Activated T-helper 2 cell treated with anti-CD3 and anti-CD28 coated beads, Interferon-gamma antibody, Interleukin-2, Interleukin-4, amounts not matched to agents 10 μg/mL and 5 μg/mL and 100 μg/mL, durations not matched to agents 14 hours and 24 hours and 36 hours (primary cell): ENCODE results near the gene TRABD2B. TPM values are rescaled to one million over a fixed set of nuclear protein-coding genes. Genes with fewer than 3 reads are reported as not detected.

Experiments
- DNase-seq: peaks from one replicate; pipeline ENCODE4 v3.0.0; 2021; ENCODE audit warnings: low spot score
- H3K27ac Mint-ChIP-seq: one replicate; pipeline ENCODE4 v1.8.0; 2021; ENCODE audit warnings: mixed read lengths
- H3K27me3 Mint-ChIP-seq: one replicate; pipeline ENCODE4 v1.8.0; 2021; ENCODE audit warnings: low read depth, mixed read lengths
- H3K36me3 Mint-ChIP-seq: one replicate; pipeline ENCODE4 v1.8.0; 2021; ENCODE audit warnings: low read depth, mixed read lengths
- H3K4me1 Mint-ChIP-seq: one replicate; pipeline ENCODE4 v1.8.0; 2021; ENCODE audit warnings: low read depth, mixed read lengths
- H3K4me3 Mint-ChIP-seq: one replicate; pipeline ENCODE4 v1.8.0; 2021; ENCODE audit warnings: low read depth, mild to moderate bottlenecking, moderate library complexity, mixed read lengths
- H3K9me3 Mint-ChIP-seq: one replicate; pipeline ENCODE4 v1.8.0; 2021; ENCODE audit warnings: mixed read lengths
- intact Hi-C: fragments of 100-400 bp; cut with micrococcal nuclease; formaldehyde crosslinking; loops from one replicate; pipeline ENCODE4 v1.15.1; 2023
- total RNA-seq: library from RNA; stranded (reverse); gene quantifications from 2 replicates; pipeline ENCODE4 v1.2.3, GENCODE V29; 2022

TRABD2B gene
- total RNA-seq, 1 donor from 2014 or later: not detected

DNA sequence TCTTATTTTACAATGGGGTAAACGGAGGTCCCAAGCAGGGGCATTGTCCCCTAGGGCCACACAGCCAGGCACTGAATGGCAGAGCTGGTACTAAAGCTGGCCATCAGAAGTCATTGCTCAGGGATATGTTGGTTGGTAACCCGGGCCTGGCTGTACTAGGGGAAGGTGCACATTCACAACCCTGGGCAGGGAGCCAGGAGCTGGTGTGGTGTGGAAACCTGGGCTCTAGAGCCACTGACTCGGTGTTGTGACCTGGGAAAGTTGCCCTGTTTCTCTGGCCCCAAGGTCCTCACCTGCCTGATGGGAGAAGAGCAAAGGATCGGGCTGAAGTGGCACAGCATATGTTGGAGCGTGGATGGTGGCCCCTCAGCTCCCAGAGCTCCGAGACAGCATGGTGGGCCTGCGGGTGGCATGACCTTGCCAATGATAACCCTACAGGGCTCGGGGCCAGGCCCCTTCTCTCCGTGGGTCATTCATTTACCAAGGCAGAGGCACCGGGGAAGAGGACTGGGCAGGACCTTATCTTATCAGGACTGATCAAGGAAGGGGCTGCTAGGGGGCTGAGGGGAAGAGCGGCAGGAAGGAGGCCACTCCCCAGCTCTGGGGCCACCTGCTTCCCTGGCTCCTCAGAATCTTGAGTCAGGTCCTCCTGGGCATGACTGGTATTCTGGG lies 274.1 kb downstream of the TRABD2B start:
- no peak for DNase-seq
- Mint-ChIP-seq H3K9me3 (no peaks in the 10 kb centered on the region), H3K27me3 (peaks cover 40% of the 10 kb centered on the region), H3K27ac (no peak overlapping the region), H3K4me3 (no peak overlapping the region), H3K36me3 (no peaks in the 10 kb centered on the region), H3K4me1 (peaks cover 3% of the 10 kb centered on the region)
- intact Hi-C loops: no loop called here

DNA sequence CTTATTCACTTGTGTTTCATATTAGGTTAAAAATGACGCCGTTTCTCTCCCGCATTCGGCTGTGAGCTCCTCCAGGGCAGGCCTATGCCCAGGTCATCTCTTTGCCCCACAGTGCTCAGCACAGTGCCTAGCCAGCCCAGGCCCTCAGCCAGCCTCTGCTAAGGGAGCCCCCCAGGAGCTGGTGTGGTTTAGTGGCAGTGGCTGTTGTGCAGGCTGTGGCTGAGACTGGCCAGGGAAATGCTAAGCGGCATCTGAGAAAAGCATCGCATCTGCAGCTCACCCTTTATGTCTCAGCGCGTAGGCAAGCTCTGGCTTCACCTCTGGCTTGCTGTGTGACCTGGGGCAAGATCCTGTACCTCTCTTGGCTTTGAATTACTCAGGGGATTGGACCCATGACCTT lies 275.1 kb downstream of the TRABD2B start:
- intact Hi-C loops: no loop called here
- Mint-ChIP-seq H3K27ac (no peak overlapping the region), H3K9me3 (no peaks in the 10 kb centered on the region), H3K4me1 (peaks cover 3% of the 10 kb centered on the region), H3K36me3 (no peaks in the 10 kb centered on the region), H3K4me3 (no peak overlapping the region), H3K27me3 (peaks cover 39% of the 10 kb centered on the region)
- no peak for DNase-seq

DNA sequence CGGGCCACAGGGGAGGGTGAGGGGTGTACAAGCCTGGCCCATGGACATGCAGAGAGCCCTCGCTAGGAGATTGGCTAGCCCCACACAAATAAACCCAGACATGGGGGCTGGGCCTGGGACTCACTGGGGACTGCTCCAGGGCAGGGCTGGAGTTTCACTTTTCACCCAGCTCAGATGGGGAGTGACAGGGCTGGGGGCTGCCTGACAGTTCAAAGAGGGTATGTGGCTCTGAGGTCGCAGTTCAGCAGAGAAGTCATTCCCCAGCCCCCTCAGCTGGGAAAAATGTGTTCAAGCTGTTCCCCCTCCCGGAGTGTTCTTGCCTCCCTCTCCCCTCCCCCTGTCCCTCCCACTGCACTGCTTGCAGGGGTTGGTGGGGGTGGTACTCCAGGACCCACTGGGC lies 277.1 kb downstream of the TRABD2B start:
- H3K4me3 Mint-ChIP-seq: no peak overlapping the region
- intact Hi-C loops: no loop called here
- H3K27me3 Mint-ChIP-seq: peaks cover 35% of the 10 kb centered on the region

DNA sequence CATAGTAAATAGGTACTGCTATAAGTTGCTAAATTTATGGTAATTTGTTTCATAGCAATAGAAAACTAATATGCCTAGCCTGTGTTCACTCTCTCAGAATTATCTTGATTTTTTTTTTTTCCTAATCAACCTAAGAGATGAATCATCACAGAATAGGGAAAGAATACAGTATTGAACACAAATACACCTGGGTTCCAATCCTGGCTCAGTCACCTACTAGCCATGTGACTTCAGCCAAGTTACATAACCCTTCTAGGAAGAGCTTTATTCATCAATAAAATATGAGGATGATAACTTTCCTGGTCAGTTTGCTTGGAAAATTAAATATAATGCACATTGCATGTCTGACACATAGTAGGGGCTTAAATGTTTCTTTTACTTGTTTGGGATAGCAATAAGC lies 279.8 kb downstream of the TRABD2B start:
- peaks cover 41% of the 10 kb centered on the region for H3K27me3 Mint-ChIP-seq

More for the DNA sequence above, 277.1 kb downstream of the TRABD2B start:
- no peaks in the 10 kb centered on the region for H3K4me1 Mint-ChIP-seq
- H3K36me3 Mint-ChIP-seq: no peaks in the 10 kb centered on the region
- H3K9me3 Mint-ChIP-seq: no peaks in the 10 kb centered on the region
- H3K27ac Mint-ChIP-seq: no peak overlapping the region
- DNase-seq: no peak

DNA sequence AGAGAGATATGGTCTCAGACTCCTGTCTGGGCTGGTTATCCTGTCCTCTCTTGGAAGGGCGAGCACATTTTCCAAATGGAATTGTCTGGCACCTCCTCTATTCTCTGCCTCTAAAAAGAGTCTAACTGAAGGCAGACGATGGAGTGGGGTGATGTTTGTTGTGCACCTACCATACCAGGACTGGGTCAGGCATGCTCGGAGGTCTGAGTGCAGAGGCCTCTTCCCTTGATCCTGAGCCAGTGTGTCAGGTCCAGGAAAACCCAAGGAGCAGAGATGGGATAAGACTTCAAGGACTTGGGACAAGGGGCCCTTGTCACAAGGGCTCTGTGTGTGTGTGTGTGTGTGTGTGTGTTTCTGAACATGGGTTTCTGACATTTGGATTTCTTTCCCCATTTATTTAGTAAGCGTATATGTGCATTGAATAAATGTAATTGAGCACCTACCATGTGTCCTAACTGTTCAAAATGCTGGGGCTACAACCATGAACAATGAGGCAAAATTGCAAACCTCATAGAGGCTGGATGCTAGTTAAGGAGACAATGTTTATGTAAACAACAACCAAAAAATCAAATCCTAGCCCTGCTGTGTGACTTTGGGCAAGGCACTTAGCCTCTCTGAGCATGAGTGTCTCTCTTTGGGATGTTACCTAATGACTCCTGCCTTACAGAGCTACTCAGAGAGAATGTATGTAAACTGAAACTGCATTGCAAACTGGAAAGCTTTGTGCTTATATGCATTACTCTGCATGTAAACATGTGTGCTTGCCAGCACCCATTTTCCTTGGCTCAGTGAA lies 283.0 kb downstream of the TRABD2B start:
- Mint-ChIP-seq H3K36me3 (no peaks in the 10 kb centered on the region), H3K27ac (no peak overlapping the region), H3K27me3 (peaks cover 58% of the 10 kb centered on the region), H3K9me3 (no peaks in the 10 kb centered on the region), H3K4me3 (no peak overlapping the region), H3K4me1 (peaks cover 3% of the 10 kb centered on the region)
- no peak for DNase-seq
- intact Hi-C loops: loop anchor here (5.0 kb wide), 1 partner anchor 487 kb away; no protein-coding TSS in a partner anchor

More for the DNA sequence above, 279.8 kb downstream of the TRABD2B start:
- no peak for DNase-seq
- Mint-ChIP-seq H3K36me3 (no peaks in the 10 kb centered on the region), H3K4me1 (no peaks in the 10 kb centered on the region), H3K27ac (no peak overlapping the region), H3K9me3 (no peaks in the 10 kb centered on the region), H3K4me3 (no peak overlapping the region)
- intact Hi-C loops: no loop called here

DNA sequence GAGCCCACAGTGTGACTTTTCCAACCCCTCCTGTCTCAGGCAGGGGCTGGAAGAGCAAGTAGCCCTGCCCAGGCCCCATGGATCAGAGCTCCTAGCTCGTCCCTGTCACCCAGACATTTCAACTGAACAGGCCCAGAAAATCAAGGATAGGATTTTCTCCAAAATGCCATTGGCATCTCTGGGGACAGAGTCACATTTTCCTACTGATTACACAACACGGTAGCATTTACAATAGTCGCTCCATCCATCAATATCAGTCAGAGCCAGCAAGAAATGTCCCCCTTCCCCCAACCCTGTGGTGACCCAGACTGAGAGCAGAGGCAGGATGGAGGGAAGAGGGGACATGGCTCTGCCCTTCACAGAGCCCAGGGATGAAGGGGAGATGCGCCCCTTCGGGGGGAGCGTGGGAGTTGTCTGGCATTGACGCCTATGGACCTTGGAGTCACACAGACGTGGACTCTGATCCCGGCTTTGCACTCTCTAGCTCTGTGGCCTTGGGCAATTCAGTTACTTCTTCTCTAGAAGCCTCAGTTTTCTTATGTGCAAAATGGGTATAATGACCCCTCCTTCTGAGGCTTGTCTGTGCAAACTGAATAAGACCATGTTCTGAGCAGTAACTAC lies 283.7 kb downstream of the TRABD2B start:
- H3K27me3 Mint-ChIP-seq: peaks cover 64% of the 10 kb centered on the region
- no peak overlapping the region for H3K4me3 Mint-ChIP-seq
- no peaks in the 10 kb centered on the region for H3K36me3 Mint-ChIP-seq
- H3K4me1 Mint-ChIP-seq: peaks cover 3% of the 10 kb centered on the region
- no peak overlapping the region for H3K27ac Mint-ChIP-seq
- H3K9me3 Mint-ChIP-seq: no peaks in the 10 kb centered on the region
- no peak for DNase-seq
- intact Hi-C loops: loop anchor here (5.0 kb wide), 1 partner anchor 486 kb away; no protein-coding TSS in a partner anchor

DNA sequence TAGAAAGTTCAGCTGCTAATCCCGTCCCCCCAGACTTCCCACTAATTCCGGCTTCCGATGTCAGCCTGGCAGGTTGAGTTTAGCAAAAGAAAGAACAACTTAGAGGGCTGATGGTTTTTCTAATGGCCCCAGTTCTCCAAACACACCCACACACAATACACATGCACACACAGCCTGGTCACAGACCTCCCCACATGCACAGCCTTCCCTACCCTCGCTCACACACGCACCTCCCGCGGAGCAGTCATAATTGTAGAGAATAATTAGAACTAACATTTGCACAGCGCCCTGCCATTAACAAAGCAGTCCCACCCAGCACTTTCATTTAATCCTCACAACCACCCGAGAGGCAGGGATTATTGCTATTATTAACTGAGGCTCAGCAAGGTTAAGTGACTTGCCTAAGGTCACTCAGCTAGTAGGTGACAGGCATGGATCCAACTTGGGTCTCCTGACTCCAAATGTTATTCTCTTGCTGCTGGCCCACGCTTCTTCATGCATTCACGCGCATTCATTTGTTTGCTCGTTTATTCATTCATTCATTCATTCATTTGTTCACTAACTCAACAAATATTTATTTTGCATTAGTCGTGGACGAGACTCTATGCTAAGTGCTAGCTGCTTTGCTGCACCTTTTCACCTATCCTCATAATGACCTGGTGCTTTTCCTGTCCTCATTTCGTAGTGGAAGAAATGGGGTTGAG lies 284.4 kb downstream of the TRABD2B start:
- peaks cover 5% of the 10 kb centered on the region for H3K4me1 Mint-ChIP-seq
- DNase-seq: no peak

DNA sequence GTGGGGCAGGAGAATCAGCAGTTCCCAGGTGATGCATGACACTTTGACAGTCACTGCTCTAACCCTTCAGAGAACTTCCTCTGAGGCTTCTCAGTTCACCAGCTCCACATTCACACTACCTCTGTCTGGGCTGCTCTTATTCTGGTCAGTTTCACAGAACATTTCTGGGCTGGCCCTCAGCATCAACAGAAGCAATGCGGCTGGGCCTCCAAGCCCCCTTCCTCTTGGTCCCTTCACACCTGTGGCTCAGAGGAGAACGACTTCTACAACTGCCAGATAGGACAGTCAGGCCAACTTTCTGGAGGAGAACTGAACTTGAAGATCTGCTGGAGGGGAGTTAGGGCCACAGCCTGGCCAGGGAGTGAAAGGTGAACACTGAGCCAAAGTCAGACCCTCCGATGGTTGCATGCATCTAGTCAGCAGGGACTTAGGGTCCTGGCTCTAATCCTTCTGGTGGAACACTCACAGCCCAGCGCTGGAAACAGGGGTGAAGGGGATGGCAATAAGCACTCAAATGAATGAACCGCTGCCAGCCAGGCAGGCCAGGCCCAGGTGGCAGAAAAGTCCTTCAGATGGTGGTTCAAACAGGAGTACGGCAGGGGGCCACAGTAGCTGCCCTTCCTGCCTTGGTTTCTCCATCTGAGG lies 285.2 kb downstream of the TRABD2B start:
- H3K27ac Mint-ChIP-seq: no peak overlapping the region

More for the DNA sequence above, 284.4 kb downstream of the TRABD2B start:
- intact Hi-C loops: loop anchor here (5.0 kb wide), 1 partner anchor 485 kb away; no protein-coding TSS in a partner anchor
- peaks cover 67% of the 10 kb centered on the region for H3K27me3 Mint-ChIP-seq
- no peaks in the 10 kb centered on the region for H3K9me3 Mint-ChIP-seq
- H3K4me3 Mint-ChIP-seq: no peak overlapping the region
- H3K36me3 Mint-ChIP-seq: no peaks in the 10 kb centered on the region
- H3K27ac Mint-ChIP-seq: no peak overlapping the region

DNA sequence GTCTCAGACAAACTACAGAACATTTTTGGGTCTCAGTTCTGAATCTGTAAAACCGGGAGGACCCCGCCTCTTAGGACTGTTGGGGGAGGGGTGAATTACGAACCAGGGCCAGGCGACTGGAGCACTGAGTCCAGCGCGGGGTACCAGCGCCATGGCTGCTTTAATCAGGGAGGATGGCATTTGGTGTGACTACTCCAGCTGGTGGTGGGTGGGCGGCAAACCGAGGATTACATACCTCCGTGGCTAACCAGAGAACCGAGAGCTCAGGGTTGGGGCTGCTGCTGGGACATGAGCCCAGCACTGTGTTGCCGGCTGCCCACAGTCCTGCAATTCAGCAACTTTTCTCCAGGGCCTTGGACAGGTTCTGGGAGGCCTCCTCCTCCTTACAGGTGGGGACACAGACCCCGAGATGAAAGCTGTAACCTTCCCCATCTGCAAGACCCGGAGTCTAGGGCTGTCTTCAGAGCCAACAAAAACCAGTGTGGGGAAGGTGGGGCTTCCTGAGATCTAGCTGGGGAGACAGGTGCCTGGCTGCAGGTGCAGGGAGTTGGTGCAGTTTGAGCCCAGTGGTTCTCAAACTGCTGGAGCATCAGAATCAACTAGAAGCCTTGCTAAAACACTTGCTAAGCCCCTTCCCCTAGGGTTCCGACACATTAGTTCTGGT lies 285.9 kb downstream of the TRABD2B start:
- peaks cover 69% of the 10 kb centered on the region for H3K27me3 Mint-ChIP-seq
- peaks cover 5% of the 10 kb centered on the region for H3K4me1 Mint-ChIP-seq
- H3K36me3 Mint-ChIP-seq: no peaks in the 10 kb centered on the region
- intact Hi-C loops: loop anchor here (2.0 to 5.0 kb wide), 4 partner anchors 15 to 484 kb away; no protein-coding TSS in a partner anchor
- no peak overlapping the region for H3K27ac Mint-ChIP-seq
- H3K9me3 Mint-ChIP-seq: no peaks in the 10 kb centered on the region
- no peak overlapping the region for H3K4me3 Mint-ChIP-seq
- DNase-seq: no peak

More for the DNA sequence above, 285.2 kb downstream of the TRABD2B start:
- Mint-ChIP-seq H3K4me1 (peaks cover 5% of the 10 kb centered on the region), H3K4me3 (no peak overlapping the region), H3K36me3 (no peaks in the 10 kb centered on the region), H3K9me3 (no peaks in the 10 kb centered on the region), H3K27me3 (peaks cover 70% of the 10 kb centered on the region)
- intact Hi-C loops: loop anchor here (2.0 to 5.0 kb wide), 4 partner anchors 15 to 485 kb away; no protein-coding TSS in a partner anchor
- DNase-seq: no peak
